Suppressor macrophage (primary cell): ENCODE results near the gene S100B.
A peak's percentile ranks its signal among the peaks of the same experiment; 100 is the strongest.
"Not testable (repeated sequence)": the region's sequence is repeated elsewhere in the genome, so short reads cannot be mapped to it uniquely, and the experiment has no call there.

ENCODE experiments used
- DNase-seq, 4 experiments: peaks; one replicate each; pipeline ENCODE4 v3.0.0-alpha.2; 2020 to 2022
- total RNA-seq, 17 experiments: gene quantifications; one replicate each; lab custom pipeline; 2026; ENCODE audit warnings: mixed read lengths in 6 of 17, inconsistent platforms in 3 of 17; lab: John Stamatoyannopoulos, UW

The S100B gene
- total RNA-seq: 0.54 to 5.3 (median 2.7) reads per million in 17 experiments

DNA sequence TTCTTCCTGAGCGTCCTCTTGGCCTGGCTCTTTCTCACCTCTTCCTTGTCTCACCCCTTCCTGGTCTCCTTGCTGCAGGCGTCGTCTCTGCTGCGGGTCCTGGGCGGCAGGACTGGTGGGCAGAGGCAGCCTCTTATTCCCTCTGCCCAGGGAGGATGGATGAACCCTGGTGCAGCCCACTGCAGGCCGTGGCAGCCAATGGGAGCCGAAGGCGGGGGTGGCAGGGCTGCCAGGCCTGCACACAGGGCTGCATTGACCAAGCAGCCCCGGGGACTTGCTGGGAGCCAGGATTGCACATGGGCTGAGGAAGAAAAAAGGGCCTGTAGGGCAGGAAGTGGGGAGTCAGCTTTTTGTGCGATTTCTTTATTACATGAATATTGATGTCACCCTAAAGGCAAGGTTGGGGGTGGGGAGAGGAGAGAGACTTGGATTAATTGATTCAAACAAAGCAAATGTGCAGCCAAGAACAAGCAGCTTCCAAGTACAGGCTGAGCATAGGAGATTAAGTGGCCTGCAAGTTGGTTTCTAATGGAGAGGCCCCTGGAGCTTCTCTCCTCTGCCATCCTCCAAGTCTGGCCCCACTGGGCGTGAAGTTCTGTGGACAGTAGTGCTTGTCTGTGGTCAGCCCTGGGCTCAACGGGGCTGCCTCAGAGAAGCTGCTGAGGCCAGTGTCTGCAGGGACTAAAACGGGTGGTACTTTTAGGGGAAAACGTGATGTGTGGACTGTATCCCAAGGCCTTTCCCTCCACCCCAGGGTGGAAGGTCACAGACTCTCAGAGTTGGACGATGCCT is at the start of gene S100B:
Gene S100B (minus strand): TSS at position 108 of the 792 bp plus-strand sequence. CDS start 2,667 bp downstream, outside the sequence.
- peak; percentile 37 to 70 (median 62) for DNase-seq

DNA sequence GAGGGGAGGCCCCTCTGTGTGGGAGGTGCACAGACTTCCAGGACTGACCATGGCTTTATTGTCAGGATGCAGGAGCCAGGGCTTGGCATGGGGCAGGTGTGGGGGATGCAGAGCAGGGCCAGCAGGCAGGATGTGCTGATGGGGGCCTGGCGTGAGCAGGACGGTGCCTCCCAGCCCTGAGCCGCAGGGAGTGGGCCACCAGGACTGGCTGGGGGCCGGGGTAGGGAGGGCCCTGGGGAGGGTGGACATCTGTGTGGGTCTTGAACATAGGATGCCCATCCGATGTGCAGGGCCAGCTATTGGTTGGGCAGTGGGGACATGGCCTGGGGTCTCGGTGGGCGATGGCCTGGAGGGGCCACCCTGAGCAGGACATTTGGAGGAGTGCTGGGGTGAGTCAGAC is 46.2 kb upstream of the S100B start:
- DNase-seq: no peak

- no peak for DNase-seq
Measured at GRCh38 chr21:46650476-46651098, 45.7 kb upstream of the S100B start.

GRCh38 chr21:46649356-46649755 is 44.5 kb upstream of the S100B start:
- no peak for DNase-seq

DNA sequence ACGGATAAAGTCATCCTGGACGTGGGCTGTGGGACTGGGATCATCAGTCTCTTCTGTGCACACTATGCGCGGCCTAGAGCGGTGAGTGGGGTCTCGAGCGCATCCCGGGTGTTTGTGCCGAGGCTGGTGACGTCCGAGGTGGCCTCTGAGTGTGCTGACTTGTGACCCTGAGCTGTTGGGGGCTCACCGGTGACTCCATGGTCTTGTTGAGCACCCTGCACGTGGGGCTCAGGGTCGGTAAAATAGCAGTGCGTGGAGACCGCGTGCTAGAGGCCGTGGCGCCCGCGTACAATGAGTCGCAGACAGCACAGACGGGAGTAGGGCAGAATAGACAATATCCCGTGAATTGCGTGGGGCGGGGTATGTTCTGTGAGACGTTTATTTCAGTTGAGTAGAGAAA is 43.7 kb upstream of the S100B start:
- no peak for DNase-seq

- DNase-seq: no peak
Measured at GRCh38 chr21:46646541-46647154, 41.8 kb upstream of the S100B start.

- no peak for DNase-seq
Measured at GRCh38 chr21:46645840-46646239, 41.0 kb upstream of the S100B start.

DNA sequence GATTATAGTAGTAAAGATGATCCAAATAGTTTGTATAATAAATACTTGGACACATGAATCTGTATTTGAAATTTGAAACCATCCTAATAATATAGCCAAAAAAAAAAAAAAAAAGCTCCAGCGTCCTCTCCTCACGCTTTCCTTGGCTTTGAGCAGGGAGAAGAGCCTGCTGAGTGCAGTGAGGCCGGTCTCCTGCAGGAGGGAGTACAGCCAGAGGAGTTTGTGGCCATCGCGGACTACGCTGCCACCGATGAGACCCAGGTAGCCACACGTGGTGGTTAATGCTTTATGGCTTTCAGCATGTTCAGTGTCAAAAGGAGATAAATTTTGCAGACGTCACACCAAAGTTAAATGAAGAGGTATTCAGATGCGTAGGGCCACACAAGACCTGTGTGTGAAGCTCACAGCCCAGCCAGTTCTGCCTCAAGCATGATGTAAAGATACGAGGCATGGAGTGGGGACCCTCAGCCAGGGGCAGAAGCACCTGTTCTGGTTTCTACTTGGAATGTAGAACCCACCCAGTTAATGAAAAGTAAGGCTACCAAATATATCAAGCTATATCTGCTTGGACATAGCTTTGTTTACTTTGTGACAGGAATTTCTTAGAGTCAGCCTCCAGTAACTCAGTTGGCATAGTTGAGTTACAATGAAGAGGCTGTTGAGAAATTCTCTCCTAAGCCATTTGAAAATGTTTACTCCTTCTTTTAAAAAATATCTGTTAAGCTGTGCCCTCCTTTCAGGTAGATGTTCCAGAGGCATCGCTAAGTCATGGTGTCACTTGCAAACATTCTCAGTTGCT is 38.7 kb upstream of the S100B start:
- DNase-seq: no peak

DNA sequence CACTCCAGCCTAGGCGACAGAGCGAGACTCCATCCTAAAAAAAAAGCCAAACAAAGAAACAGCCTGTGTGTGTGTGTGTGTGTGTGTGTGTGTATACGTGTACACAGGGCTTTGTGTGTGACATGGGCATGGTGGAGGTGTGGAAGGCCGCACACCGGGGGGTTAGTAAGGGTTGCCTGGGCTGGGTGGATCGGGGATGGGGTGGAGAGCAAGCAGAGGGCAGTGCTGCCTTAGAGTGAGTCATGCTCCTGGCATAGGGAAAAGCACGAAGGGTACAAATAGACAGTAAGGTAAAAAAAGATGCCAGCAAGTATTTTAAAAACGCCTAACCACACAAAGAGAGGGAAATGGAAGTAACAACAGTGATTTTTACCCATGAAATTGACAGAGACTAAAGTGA is 36.8 kb upstream of the S100B start:
- no peak for DNase-seq

GRCh38 chr21:46639489-46640386 is 34.9 kb upstream of the S100B start:
- peak in 2 of 4 experiments; percentile 51 to 63 for DNase-seq

DNA sequence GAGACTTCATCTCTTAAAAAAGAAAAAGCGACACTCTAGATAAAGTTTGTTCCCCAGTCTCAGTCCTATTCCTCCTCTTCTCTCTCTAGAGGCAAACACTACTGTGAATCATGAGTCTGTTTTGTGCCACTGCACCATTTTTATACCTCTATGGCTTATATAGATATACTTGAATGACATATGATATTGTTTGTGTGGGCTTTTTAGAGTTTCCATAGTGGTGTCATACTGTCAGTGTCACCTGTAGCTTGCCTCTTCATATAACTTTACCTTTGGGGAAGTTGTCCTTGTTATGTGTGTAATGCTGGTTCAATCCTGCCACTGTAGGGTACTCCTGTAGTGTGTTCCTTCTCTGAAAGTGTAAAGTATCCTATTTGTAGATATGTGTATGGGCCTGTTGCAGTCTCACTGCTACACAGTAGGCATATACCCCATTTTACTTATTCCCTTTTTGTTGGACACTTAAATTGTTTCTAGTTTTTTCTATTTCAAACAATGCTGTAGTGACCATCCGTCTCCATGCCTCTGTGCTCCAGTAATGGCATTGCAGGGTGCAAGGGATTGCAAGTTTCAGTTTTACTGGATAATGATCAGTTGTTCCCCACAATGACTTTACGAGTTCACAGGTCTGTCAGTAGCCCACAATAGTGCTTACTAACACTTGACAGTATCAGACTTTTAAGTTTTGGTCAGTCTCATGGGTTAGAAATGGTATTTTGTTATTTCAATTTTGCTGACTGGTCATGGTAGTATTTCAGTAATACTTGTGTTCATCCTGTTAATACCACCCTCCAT is 33.3 kb upstream of the S100B start:
- peak in 1 of 4 experiments; percentile 22 for DNase-seq

GRCh38 chr21:46636550-46637285 is 31.8 kb upstream of the S100B start:
- DNase-seq: no peak

GRCh38 chr21:46636181-46636512 is 31.3 kb upstream of the S100B start:
- no peak for DNase-seq

- DNase-seq: peak; percentile 99 to 100 (median 99)
Measured at GRCh38 chr21:46635324-46636180, 30.7 kb upstream of the S100B start, which contains the start of gene PRMT2. PRMT2 (plus strand) TSS chr21:46635674; CDS start chr21:46636952, 1,278 bp downstream.

DNA sequence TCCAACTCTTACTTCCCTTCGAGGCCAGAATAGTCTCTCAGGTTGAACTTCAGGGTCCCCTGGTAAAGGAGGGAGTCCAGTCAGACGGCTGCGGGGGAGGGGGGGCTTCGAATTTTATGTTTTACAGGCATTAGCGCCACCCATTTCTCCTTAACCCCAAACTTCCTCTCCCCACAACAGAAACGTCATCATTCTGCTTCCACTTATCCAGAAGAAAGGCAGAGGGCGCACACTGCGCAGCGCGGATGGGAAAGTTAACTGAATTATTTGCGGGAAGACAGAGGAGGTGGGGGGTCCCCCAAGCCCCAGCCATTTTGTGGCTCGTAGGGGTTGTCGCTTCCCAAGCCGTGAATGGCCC is 30.1 kb upstream of the S100B start:
- DNase-seq: peak; percentile 74 to 89 (median 87)

GRCh38 chr21:46634427-46634826 is 29.5 kb upstream of the S100B start:
- no peak for DNase-seq

DNA sequence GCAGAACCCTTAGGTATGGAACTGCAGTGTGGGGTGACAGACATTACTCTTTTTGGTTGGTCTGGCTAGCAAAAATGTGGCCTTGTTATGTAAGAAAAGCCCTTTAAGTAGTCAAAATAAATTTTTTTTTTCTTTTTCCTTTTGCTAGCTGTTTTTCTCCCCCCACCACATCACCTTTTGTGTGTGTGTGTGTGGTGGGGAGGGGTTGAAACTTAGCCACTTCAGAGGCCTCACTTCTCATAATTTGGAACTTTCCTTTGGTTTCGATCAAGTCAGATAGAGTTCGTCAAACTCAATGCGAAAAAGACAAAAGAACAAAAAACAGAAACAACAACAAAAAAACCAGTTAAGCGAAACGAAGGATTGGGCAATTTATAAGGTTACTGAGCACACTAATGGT is 28.7 kb upstream of the S100B start:
- DNase-seq: no peak

GRCh38 chr21:46630915-46631314 is 26.0 kb upstream of the S100B start:
- DNase-seq: not testable (repeated sequence)

GRCh38 chr21:46628868-46629267 is 24.0 kb upstream of the S100B start:
- no peak for DNase-seq
